GM19035 (cell line): ENCODE measurements around the gene MGAT5.
A peak's percentile ranks its signal among the peaks of the same experiment; 100 is the strongest.
"Not testable (repeated sequence)": the region's sequence is repeated elsewhere in the genome, so short reads cannot be mapped to it uniquely, and the experiment has no call there.

ENCODE experiments used
- ATAC-seq: cut with Tn5 transposase; IDR thresholded peaks from one replicate; pipeline ENCODE4 v1.9.1; 2021; ENCODE audit not compliant: unreplicated experiment

Gene MGAT5

GRCh38 chr2:134459706-134460406, 206.0 kb downstream of the MGAT5 start:
- no peak for ATAC-seq

- ATAC-seq: peak; percentile 88
These were observed 206.7 kb downstream of the MGAT5 start for GRCh38 chr2:134460583-134460998.

GRCh38 chr2:134461511-134461910, 207.6 kb downstream of the MGAT5 start:
- ATAC-seq: no peak

- ATAC-seq: no peak
These were observed 208.4 kb downstream of the MGAT5 start for GRCh38 chr2:134462275-134462674.

- ATAC-seq: no peak
These were observed 209.2 kb downstream of the MGAT5 start for GRCh38 chr2:134462791-134463698.

- ATAC-seq: no peak
These were observed 209.8 kb downstream of the MGAT5 start for GRCh38 chr2:134463699-134464022.

GRCh38 chr2:134465228-134466105, 211.6 kb downstream of the MGAT5 start:
- ATAC-seq: no peak

- ATAC-seq: no peak
These were observed 212.3 kb downstream of the MGAT5 start for GRCh38 chr2:134466141-134466540.

- no peak for ATAC-seq
These were observed 214.3 kb downstream of the MGAT5 start for GRCh38 chr2:134468164-134468563.

GRCh38 chr2:134468776-134469175, 214.9 kb downstream of the MGAT5 start:
- no peak for ATAC-seq

- no peak for ATAC-seq
These were observed 215.7 kb downstream of the MGAT5 start for GRCh38 chr2:134469516-134470115.

- ATAC-seq: no peak
These were observed 216.8 kb downstream of the MGAT5 start for GRCh38 chr2:134470561-134471168.

GRCh38 chr2:134476982-134477381, 223.1 kb downstream of the MGAT5 start:
- not testable (repeated sequence) for ATAC-seq

GRCh38 chr2:134479696-134480330, 225.9 kb downstream of the MGAT5 start:
- ATAC-seq: no peak

GRCh38 chr2:134482131-134482723, 228.4 kb downstream of the MGAT5 start:
- ATAC-seq: no peak

GRCh38 chr2:134482766-134483340, 229.0 kb downstream of the MGAT5 start:
- ATAC-seq: no peak

GRCh38 chr2:134489732-134490384, 236.0 kb downstream of the MGAT5 start:
- no peak for ATAC-seq

GRCh38 chr2:134490559-134490958, 236.7 kb downstream of the MGAT5 start:
- ATAC-seq: no peak

- ATAC-seq: no peak
These were observed 237.2 kb downstream of the MGAT5 start for GRCh38 chr2:134491022-134491421.
